Forelimb muscle (tissue), 1 donor: ENCODE data around the gene AP4M1. TPM values are rescaled to one million over a fixed set of nuclear protein-coding genes. Genes with fewer than 3 reads are reported as not detected.

Source experiments
- DNase-seq: peaks from one replicate; pipeline ENCODE4 v3.0.0-alpha.2; 2013; ENCODE audit warnings: low read depth
- polyA plus RNA-seq: library from polyadenylated mRNA; unstranded; fragments of 120-200 nt; gene quantifications from one replicate; pipeline ENCODE4 v1.2.1, GENCODE V29; 2013; ENCODE audit not compliant: insufficient read length

The AP4M1 gene, protein sequence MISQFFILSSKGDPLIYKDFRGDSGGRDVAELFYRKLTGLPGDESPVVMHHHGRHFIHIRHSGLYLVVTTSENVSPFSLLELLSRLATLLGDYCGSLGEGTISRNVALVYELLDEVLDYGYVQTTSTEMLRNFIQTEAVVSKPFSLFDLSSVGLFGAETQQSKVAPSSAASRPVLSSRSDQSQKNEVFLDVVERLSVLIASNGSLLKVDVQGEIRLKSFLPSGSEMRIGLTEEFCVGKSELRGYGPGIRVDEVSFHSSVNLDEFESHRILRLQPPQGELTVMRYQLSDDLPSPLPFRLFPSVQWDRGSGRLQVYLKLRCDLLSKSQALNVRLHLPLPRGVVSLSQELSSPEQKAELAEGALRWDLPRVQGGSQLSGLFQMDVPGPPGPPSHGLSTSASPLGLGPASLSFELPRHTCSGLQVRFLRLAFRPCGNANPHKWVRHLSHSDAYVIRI
- polyA plus RNA-seq, result 22.0 TPM

DNA sequence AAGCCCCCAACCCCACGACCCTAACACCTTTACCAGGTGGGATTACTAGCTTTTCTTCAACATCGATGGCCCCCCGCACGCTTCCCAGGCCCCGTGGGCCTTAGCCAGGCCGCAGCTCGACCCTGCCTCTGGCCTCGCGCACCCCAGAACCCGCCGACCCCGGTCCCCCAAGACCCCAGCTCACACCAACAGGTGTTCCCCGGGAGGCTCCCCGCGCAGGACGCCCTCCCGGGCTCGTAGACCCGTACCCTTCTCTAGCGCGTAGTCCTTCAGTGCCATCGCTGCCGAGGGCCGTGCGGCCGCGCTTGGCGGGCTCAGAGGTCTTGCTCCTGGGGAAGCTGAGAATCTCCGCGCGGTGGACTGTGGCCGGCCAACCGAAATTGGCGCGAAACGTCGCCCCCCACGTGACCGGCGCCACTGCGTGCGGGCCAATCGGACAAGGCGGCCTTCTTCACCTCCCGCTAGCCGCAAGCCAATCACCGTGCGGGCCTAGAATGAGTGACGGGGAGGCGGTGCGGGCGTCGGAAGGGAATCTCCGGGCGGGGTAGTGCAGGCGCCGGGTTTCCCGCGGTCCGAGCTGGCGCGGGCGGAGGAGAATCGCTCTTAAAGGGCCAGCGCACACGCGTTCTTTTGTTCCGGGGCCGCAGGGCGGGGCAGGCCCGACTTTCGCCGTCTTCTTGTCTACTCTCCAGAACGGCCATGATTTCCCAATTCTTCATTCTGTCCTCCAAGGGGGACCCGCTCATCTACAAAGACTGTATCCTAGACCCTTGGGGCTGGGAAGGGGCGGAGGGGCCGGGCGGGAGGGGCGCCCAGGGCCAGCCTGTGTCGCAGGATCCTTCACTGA lies at the start of gene AP4M1, which contains the start of gene MCM7:
TSS of gene AP4M1 (plus strand) at position 628 of the 847 bp plus-strand sequence. CDS start at position 700, 72 bp downstream.
TSS of gene MCM7 (minus strand) at position 382 of the 847 bp plus-strand sequence. CDS start at position 279, 103 bp downstream.
- peak; percentile 90 for DNase-seq

DNA sequence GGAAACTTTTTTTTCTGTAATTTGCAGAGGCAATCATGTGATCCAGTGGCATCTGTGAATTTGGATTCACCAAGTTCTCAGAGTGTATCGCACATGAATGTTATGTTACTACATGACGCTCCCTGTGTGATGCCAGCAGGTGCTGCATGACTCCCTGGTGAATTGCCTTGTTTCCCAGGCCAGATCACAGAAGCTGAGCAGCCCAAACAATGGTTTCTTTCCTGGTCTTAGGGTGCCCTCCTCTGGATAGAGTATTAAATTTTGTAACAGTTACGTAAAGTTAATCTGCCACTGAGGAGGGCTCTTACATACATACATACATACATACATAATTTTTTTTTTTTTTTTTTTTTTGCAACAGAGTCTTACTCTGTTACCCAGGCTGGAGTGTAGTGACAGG lies 48.2 kb upstream of the AP4M1 start:
- DNase-seq, result no peak

DNA sequence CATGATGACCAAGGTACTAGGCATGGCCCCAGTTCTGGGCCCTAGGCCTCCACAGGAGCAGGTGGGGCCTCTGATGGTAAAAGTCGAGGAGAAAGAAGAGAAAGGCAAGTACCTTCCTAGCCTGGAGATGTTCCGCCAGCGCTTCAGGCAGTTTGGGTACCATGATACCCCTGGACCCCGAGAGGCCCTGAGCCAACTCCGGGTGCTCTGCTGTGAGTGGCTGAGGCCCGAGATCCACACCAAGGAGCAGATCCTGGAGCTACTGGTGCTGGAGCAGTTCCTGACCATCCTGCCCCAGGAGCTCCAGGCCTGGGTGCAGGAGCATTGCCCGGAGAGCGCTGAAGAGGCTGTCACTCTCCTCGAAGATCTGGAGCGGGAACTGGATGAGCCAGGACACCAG lies 44.4 kb upstream of the AP4M1 start:
- DNase-seq, result no peak

DNA sequence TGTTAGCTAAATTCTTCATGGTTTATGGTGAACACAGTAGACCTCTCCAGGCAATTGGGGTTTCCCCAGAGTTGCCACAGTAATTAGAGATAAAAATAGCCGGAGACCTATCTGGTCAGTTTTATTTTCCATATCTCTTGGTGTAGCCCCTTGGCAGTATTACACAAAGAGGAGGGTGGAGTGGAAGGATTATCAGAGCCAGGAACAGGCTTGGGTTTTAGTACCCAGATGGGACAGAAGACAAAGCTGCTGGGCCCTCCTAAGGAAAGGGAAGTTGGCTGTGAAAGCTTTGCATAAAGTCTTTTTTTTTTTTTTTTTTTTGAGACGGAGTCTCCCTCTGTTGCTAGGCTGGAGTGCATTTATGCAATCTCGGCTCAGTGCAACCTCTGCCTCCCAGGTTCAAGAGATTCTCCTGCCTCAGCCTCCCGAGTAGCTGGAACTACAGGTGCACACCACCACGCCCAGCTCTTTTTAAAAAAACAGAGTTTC lies 42.1 kb upstream of the AP4M1 start:
- no peak for DNase-seq

DNA sequence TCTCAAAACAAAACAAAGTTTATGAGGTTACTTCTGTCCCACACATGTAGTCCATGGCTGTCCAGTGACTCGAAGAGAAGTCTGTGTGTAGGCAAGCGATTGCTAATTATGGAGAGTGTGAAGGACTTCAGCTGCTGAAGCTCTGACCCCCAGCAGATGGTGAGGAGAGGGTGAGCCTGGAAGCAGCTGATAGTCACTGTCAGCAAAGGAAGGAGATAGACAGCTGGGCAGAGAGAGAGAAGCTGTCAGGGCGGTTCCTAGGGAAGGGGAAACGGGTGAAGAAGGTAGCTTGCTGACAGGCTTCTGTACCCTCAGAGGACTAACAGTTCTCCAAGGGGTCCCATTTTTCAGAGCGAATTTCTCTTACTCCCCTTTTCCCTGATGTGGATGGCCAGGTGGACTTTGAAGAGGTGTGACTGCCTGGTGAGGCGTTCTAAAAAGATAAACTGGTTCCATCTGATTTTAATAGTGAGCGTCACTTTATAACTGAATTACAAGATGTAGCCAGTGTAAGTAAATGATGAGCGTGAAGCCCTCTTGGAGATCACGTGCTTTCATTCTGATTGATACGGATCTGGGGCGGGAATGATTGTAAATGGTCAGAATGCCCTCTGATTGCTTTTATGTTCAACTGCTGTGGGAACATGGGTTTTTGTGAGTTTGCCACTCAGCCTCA lies 39.8 kb upstream of the AP4M1 start:
- DNase-seq, result no peak

DNA sequence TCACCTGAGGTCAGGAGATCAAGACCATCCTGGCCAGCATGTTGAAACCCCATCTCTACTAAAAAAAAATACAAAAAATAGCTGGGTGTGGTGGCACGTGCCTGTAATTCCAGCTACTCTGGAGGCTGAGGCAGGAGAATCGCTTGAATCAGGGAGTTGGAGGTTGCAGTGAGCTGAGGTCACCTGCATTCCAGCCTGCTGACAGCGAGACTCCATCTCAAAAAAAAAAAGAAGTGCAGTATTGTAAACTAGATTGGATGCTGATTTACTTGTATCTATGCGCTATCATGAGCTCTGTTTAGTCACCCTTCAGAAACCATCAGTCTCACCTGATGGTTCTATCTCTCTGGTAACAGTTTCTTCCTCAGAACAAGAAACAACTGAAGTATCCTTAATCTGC lies 38.1 kb upstream of the AP4M1 start:
- DNase-seq, result no peak

DNA sequence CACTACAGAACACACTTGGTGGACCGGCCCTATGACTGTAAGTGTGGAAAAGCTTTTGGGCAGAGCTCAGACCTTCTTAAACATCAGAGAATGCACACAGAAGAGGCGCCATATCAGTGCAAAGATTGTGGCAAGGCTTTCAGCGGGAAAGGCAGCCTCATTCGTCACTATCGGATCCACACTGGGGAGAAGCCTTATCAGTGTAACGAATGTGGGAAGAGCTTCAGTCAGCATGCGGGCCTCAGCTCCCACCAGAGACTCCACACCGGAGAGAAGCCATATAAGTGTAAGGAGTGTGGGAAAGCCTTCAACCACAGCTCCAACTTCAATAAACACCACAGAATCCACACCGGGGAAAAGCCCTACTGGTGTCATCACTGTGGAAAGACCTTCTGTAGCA lies 37.3 kb upstream of the AP4M1 start:
- no peak for DNase-seq

DNA sequence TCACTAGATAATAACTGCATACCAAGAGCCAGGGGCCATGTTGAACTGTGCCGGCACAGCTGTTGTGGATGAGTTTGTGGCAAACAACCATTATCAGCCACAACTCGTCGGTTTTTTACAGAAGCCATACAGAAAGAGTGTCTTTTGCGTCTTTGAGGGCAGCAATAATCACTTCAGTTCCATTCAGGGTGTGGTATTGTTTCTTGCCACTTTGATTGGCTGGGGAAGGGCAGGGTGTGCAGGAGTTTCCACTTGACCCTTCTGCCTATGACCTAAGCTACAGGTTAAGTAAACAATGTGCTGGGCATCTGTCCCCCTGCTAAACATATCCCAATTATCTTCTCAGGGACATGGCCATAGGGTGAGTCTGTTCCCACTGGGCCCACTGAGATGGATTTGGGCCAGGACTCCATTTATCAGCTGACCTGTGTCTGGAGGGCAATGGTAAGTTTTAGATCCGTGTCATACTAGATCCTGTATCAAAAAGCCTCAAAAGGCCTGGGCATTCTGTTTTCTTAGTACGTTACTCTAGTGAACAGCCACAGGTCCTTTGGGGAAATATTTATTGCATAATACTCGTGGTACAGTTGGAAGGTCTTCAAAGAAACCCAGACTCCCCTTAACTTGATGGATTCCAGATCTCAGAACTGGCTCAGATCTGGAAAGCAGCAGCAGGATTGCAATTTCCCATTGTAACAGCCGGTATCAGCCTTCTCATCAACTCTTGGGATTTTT lies 35.8 kb upstream of the AP4M1 start:
- no peak for DNase-seq

DNA sequence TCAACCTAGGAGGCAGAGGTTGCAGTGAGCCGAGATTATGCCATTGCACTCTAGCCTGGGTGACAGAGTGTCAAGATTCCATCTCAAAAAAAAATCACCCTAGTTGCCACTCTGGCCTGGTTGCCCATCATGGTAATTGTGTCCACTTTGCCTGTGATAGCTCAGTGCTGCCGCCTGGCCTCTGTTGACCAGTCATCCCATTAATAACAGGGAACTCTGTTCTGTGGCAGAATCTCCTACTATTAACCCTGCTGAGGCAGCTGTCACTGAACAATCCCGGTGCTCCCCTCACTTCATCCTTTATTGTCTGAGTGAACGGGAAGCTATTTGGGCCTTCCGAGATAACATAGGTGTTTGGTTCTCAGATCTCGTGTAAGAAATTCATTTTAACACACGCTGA lies 34.5 kb upstream of the AP4M1 start:
- no peak for DNase-seq

DNA sequence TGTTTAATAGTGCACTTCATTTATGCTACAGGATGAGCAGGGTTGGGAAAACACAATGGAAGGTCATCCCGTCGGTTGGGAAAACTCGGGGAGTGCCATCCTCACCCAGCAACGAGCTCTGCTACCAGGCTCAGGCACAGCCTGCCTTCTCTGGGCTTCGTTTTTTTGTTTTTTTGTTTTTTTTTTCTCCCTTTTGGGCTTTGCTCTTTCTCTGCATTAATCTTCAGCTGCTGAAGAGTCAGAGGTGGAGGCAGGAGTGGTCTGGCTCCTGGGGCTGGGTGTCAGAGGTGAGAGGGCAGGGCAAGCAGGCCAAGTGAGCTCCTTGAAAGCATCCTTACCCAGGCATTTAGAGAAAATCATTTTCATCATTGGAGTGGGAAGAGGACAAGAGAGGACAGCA lies 31.5 kb upstream of the AP4M1 start:
- DNase-seq, result no peak

DNA sequence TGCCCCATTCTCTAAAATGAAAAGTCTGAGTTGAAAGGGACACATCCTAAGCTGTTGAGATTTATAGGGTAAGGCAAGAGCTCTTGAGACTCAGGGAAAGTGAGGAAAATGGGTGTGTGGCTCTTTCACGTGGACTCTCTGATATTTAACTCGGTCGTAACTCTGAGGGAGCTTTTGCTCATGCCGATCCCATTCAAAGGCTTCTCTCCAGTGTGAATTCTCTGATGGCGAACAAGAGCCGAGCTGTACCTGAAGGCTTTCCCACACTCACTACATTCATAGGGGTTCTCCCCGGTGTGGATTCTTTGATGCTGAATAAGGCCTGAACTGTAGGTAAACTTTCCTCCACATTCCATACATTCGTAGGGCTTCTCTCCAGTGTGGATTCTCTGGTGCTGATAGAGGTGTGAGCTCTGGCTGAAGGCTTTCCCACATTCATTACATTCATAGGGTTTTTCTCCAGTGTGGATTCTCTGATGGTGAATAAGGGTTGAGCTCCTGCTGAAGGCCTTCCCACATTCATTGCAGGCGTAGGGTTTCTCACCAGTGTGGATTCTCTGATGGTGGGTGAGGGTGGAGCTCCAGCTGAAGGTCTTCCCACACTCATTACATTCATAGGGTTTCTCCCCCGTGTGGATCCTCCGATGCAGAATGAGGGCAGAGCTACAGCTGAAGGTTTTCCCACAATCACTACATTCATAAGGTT lies 30.3 kb upstream of the AP4M1 start:
- no peak for DNase-seq

DNA sequence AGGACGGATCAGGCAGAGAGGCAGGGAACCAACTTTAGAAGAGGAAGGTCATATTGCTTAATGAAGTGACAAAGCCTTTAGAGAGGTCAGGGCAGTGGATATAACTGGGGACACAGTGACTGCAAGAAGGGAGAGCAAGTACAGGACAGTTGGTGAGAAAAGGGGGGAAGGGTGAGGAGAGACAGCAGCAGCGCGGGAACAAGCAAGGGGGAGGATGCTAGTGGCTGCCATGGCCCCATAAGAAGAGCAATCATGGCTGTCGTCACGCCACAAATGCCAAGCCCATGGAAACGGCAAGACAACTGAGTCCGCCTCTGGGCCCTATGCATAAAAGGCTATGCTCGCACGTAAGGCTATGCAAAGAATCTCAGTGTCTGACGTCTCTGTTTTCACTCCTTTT lies 29.0 kb upstream of the AP4M1 start:
- no peak for DNase-seq

DNA sequence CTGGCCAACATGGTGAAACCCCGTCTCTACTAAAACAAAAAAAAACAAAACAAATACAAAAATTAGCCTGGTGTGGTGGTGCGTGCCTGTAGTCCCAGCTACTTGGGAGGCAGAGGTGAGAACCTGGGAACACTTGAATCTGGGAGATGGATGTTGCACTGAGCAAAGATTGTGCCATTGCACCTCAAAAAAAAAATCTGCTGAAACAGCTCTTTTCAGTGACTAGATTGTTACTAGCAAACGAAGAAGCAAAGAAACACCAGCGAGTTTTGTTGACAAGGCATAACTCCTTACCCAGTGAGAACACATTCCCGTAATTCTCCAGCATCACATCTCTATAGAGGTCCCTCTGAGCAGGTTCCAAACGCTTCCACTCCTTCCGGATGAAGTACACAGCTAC lies 26.6 kb upstream of the AP4M1 start:
- DNase-seq, result no peak

DNA sequence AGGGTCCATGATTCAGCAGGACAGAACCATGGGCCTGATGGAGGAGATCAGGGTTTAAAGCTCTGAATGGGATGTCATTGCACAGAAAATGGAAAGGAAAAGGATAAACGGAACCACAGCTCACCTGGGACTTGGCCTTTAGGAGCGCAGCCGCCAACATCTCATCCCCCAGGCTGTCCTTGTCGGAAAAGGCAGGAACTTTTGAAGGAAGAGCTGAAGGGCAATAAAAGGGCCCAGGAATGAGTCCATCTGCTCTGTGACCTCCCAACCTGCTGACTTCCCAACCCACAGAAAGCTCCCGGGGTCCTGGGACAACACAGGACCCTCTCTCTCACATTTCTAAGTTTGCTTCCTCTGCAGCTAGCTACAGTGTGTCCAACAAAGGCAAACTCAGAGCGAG lies 26.0 kb upstream of the AP4M1 start:
- DNase-seq, result no peak

DNA sequence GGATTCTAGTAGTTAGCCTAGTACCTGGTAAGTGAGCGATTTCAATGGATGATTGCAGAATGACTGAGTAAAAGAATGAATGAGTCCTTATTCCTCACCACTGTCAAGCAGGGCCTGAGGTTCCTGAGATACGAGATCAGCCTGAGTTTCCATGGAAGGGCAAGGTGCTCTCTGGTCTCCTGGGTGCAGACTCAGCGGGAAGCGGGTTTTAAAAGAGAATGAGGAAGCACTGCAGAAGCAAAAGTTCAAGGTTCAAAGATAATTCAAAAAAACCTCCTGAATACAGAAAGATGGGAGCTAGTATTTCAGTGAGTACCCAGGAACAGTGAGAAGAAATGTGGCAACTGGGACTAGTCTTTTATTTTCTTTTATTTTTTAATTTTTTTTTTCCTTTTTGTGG lies 24.2 kb upstream of the AP4M1 start:
- DNase-seq, result no peak

DNA sequence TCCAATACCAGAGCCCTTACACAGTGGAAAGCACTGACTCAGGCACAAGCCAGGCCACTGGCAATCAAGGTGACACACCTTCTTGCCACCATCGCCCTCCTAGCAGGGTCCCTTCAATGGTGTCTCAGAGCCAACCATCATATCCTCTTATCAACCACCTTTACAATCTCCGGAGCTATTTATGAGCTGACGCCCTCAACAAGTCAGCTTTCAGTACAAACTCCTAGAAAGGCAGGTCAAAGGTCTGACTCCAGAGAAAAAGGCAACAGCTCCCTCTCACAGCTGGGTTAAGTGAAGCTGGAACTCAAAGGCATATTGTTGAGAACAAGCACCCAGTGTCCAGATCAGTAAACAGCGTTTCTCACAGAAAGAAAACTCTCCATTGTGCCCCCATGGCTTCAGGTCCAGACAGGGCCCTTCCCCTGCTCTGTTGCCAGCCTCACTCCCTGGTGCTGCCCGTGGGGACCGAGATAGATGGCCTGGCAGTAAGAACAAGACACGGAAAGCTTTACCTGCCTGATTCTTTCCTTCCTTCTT lies 22.4 kb upstream of the AP4M1 start:
- DNase-seq, result no peak

DNA sequence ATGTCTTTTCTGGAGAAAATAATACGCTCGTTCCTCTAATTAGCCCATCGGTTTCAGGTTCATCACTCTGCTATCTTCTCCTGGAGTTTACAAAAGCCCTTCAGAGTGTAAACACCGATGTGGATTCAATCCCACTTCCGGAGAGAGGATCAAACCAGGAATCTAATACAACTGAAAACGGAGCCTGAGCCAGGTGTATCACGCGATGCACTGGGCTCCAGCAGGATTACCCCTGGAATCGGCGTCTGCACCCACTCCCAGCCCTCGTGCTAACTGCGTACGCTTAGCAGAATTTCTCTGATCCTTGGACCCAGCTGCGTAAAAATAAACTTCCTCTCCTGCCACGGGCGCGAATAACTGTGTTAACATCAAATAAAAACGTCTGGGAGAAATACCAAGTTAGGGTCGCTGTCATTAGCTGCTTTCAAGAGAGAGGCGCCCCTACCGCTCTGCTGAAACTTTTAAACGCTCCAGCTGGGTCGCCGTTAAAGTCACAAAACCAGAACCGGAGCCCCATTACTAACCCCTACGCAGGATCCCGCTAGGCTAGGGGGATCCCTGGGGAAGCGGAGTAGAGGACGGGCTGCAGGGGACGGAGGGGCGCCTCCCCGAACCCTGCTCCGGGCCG lies 20.4 kb upstream of the AP4M1 start:
- no peak for DNase-seq

DNA sequence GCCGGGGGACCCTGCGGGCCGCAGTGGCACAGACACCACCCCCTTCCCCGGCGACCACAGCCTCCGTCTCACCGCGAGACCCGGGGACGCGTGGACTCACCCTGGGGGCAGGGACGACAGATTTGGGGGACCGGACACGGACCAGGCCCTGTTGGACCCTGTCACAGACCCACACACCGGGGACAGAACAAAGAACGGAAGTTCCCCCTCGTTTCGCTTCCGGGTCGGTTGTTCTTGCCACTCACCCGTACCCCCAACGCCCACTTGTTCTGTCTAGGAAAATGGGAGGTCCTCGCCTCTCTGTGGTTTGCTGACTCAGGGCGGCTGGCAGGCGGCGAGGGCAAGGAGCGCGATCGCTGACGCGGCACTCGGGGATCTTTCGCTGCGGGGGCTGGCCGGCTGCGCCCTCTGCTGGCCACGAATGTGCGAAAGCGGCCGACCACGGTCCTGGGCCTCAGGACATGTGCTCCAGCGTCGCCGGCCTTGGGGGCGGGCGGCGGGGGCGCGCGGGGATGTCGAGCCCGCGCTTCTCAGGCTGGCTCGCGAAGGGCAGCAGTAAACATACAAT lies 19.8 kb upstream of the AP4M1 start, which contains the start of gene ZNF3:
TSS of gene ZNF3 (minus strand) at position 189 of the 568 bp plus-strand sequence. CDS start 4,366 bp downstream, outside the sequence.
- peak; percentile 98 for DNase-seq

DNA sequence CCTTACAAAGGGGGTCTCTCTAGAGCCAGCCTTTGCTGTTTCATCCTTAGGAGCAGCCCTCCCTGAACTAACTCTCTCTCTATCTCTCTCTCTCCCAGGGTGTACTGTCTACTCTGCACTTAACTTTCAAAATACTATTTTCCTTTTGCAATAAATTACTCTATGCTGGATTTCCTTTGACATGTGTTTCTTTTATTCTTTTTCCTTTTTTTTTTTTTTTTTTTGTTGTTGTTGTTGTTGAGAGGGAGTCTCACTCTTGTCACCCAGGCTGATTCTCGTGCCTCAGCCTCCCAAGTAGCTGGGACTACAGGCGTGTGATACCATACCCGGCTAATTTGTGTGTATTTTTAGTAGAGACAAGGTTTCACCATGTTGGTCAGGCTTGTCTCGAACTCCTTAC lies 18.5 kb upstream of the AP4M1 start:
- no peak for DNase-seq
